Common myeloid progenitor, CD34-positive (primary cell): ENCODE measurements around the gene PIM2. TPM values are rescaled to one million over a fixed set of nuclear protein-coding genes. Genes with fewer than 3 reads are reported as not detected.

ENCODE experiments used
- CTCF ChIA-PET: fragments of 350-600 bp; sonication (Branson Sonifier 250); formaldehyde crosslinking; loops from one replicate; lab custom pipeline; 2021; ENCODE audit warnings: antibody characterized with exemption; lab: Charles Lee
- POLR2A ChIA-PET: fragments of 350-600 bp; sonication (Branson Sonifier 250); formaldehyde crosslinking; loops from one replicate; lab custom pipeline; 2021; ENCODE audit warnings: antibody characterized with exemption; lab: Charles Lee
- DNase-seq, 3 donors: peaks; one replicate each; pipeline versions ENCODE4 v3.0.0 to v3.0.0-alpha.2; 2013
- H3K27ac ChIP-seq, 2 experiments: 1 replicate in 1 of 2; 2 replicates in 1 of 2; pipeline ENCODE4 v1.7.0; 2013; ENCODE audit warnings: inconsistent platforms in 2 of 2, low read length in 2 of 2, mild to moderate bottlenecking in 2 of 2, low read depth in 1 of 2, moderate library complexity in 1 of 2; ENCODE audit not compliant: severe bottlenecking in 2 of 2, insufficient read depth in 1 of 2, poor library complexity in 1 of 2
- H3K27me3 ChIP-seq, 5 experiments: replicated peaks in 2 of 5; 1 replicate in 3 of 5; 2 replicates in 2 of 5; pipeline versions ENCODE4 v1.6.1 to v1.7.0; 2013; ENCODE audit warnings: low read length in 4 of 5, mild to moderate bottlenecking in 2 of 5, moderate library complexity in 2 of 5, inconsistent platforms in 1 of 5; ENCODE audit not compliant: insufficient read depth in 5 of 5, control insufficient read depth in 4 of 5
- H3K36me3 ChIP-seq, 4 experiments: 1 replicate in 2 of 4; 2 replicates in 2 of 4; pipeline versions ENCODE4 v1.6.1 to v1.7.0; 2013; ENCODE audit warnings: low read length in 3 of 4, control low read depth in 1 of 4, mild to moderate bottlenecking in 1 of 4; ENCODE audit not compliant: control insufficient read depth in 4 of 4, insufficient read depth in 4 of 4
- H3K4me1 ChIP-seq, 4 experiments: 1 replicate in 3 of 4; 2 replicates in 1 of 4; pipeline versions ENCODE4 v1.6.1 to v1.7.1; 2013; ENCODE audit warnings: low read length in 3 of 4, mild to moderate bottlenecking in 3 of 4, control low read depth in 1 of 4, inconsistent platforms in 1 of 4, moderate library complexity in 1 of 4; ENCODE audit not compliant: control insufficient read depth in 4 of 4, insufficient read depth in 4 of 4; ENCODE audit errors: control extremely low read depth in 1 of 4
- H3K4me3 ChIP-seq, 7 experiments: 1 replicate in 4 of 7; 2 replicates in 3 of 7; pipeline versions ENCODE4 v1.5.1 to v1.7.0; 2013; ENCODE audit warnings: mild to moderate bottlenecking in 7 of 7, low read length in 6 of 7, moderate library complexity in 6 of 7, inconsistent platforms in 2 of 7, low read depth in 2 of 7, control low read depth in 1 of 7; ENCODE audit not compliant: insufficient read depth in 4 of 7, control insufficient read depth in 1 of 7; ENCODE audit errors: extremely low read depth in 1 of 7
- H3K9me3 ChIP-seq, 5 experiments: 1 replicate in 4 of 5; 2 replicates in 1 of 5; pipeline versions ENCODE4 v1.6.1 to v1.7.1; 2013; ENCODE audit warnings: low read length in 4 of 5, mild to moderate bottlenecking in 2 of 5, inconsistent platforms in 1 of 5, low read depth in 1 of 5, moderate library complexity in 1 of 5; ENCODE audit not compliant: control insufficient read depth in 4 of 5, insufficient read depth in 2 of 5; ENCODE audit errors: control extremely low read depth in 1 of 5
- WGBS: methylation state at CpG from one replicate; pipeline ENCODE4 v1.1.5; 2013; ENCODE audit not compliant: insufficient coverage; 5-methylcytosine and 5-hydroxymethylcytosine counted together
- polyA plus RNA-seq: library from polyadenylated mRNA; unstranded; fragments of 120-200 nt; gene quantifications from one replicate; pipeline ENCODE4 v1.2.1, GENCODE V29; 2013

The PIM2 gene
- 54.1 TPM for polyA plus RNA-seq

- Histone ChIP-seq H3K27ac (peak within 1 kb of the TSS; percentile 64 to 84), H3K4me1 (peaks cover 12 to 57% (median 38%) of the 10 kb centered on the region in 4 experiments), H3K9me3 (no peaks in the 10 kb centered on the region), H3K27me3 (no peaks in the 10 kb centered on the region), H3K4me3 (peak within 1 kb of the TSS; percentile 52 to 93 (median 84)), H3K36me3 (peaks cover 6 to 40% (median 19%) of the 10 kb centered on the region in 4 experiments)
- POLR2A ChIA-PET: interaction anchor here (0.5 to 2.3 kb wide), 3 partner anchors 19 to 354 kb away, joined by 3 to 13 read pairs (median 4); no protein-coding TSS in a partner anchor
- DNase-seq: peak; percentile 93 to 98 (median 97)
- CTCF ChIA-PET: interaction anchor here (0.6 to 1.2 kb wide), 2 partner anchors 13 to 27 kb away, joined by 3 read pairs; no protein-coding TSS in a partner anchor
- 33% methylated on average over 48 of the region's 55 CpGs for WGBS
Observed at GRCh38 chrX:48918643-48919340, at the start of gene PIM2. PIM2 (minus strand) TSS chrX:48919024; CDS start chrX:48918834, 190 bp downstream.

GRCh38 chrX:48968377-48968776 lies 49.6 kb upstream of the PIM2 start:
- Histone ChIP-seq H3K36me3 (peaks cover 0 to 6% (median 0%) of the 10 kb centered on the region in 4 experiments), H3K9me3 (no peaks in the 10 kb centered on the region), H3K4me3 (no peak overlapping the region), H3K27ac (no peak overlapping the region), H3K4me1 (peaks cover 0 to 18% (median 12%) of the 10 kb centered on the region in 4 experiments), H3K27me3 (no peaks in the 10 kb centered on the region)
- CTCF ChIA-PET: interaction anchor here (1.4 kb wide), 1 partner anchor 10 kb away, joined by 4 read pairs; no protein-coding TSS in a partner anchor
- no CpG with 5 or more reads among the region's 1 CpG for WGBS
- DNase-seq: no peak
- POLR2A ChIA-PET: no interaction called here

GRCh38 chrX:48966796-48967579 lies 48.2 kb upstream of the PIM2 start:
- H3K9me3 ChIP-seq: no peaks in the 10 kb centered on the region
- no peaks in the 10 kb centered on the region for H3K27me3 ChIP-seq
- no peak for DNase-seq
- ChIA-PET CTCF (interaction anchor here (0.6 kb wide), 1 partner anchor 83 kb away, joined by 3 read pairs; no protein-coding TSS in a partner anchor), POLR2A (no interaction called here)
- H3K36me3 ChIP-seq: peaks cover 0 to 3% (median 0%) of the 10 kb centered on the region in 4 experiments
- WGBS: 86% methylated on average over 13 of the region's 15 CpGs
- peaks cover 0 to 16% (median 12%) of the 10 kb centered on the region in 4 experiments for H3K4me1 ChIP-seq
- H3K27ac ChIP-seq: no peak overlapping the region
- H3K4me3 ChIP-seq: no peak overlapping the region

GRCh38 chrX:48965959-48966358 lies 47.1 kb upstream of the PIM2 start:
- no peak overlapping the region for H3K4me3 ChIP-seq
- POLR2A ChIA-PET: no interaction called here
- 95% methylated on average over 14 of the region's 14 CpGs for whole genome bisulfite sequencing
- no peak overlapping the region for H3K27ac ChIP-seq
- no peak for DNase-seq
- no peaks in the 10 kb centered on the region for H3K27me3 ChIP-seq
- H3K9me3 ChIP-seq: no peaks in the 10 kb centered on the region
- CTCF ChIA-PET: no interaction called here
- peaks cover 0 to 3% (median 0%) of the 10 kb centered on the region in 4 experiments for H3K36me3 ChIP-seq
- H3K4me1 ChIP-seq: peaks cover 0 to 19% (median 10%) of the 10 kb centered on the region in 4 experiments

GRCh38 chrX:48961585-48962091 lies 42.8 kb upstream of the PIM2 start:
- peak overlapping the region; percentile 17 to 65 for H3K27ac ChIP-seq
- ChIA-PET CTCF (interaction anchor here (1.0 to 1.7 kb wide), 2 partner anchors 10 to 15 kb away, joined by 6 to 12 read pairs; partner anchors contain the start of gene KCND1), POLR2A (interaction anchor here (1.4 kb wide), 1 partner anchor 10 kb away, joined by 6 read pairs; the partner anchor contains the start of gene KCND1)
- whole genome bisulfite sequencing: 30% methylated on average over 3 of the region's 5 CpGs
- H3K4me3 ChIP-seq: peak overlapping the region in 2 of 7 experiments; percentile 7 to 19
- DNase-seq: peak; percentile 71 to 83 (median 78)
- H3K4me1 ChIP-seq: peaks cover 13 to 32% (median 18%) of the 10 kb centered on the region in 4 experiments
- H3K36me3 ChIP-seq: peaks cover 0 to 3% (median 0%) of the 10 kb centered on the region in 4 experiments
- H3K27me3 ChIP-seq: no peaks in the 10 kb centered on the region
- H3K9me3 ChIP-seq: peaks cover 0 to 2% (median 0%) of the 10 kb centered on the region in 5 experiments

GRCh38 chrX:48960291-48960690 lies 41.5 kb upstream of the PIM2 start:
- 75% methylated on average over 2 of the region's 2 CpGs for WGBS
- Histone ChIP-seq H3K9me3 (peaks cover 0 to 2% (median 0%) of the 10 kb centered on the region in 5 experiments), H3K4me1 (peaks cover 18 to 46% (median 25%) of the 10 kb centered on the region in 4 experiments), H3K4me3 (no peak overlapping the region), H3K27ac (no peak overlapping the region), H3K36me3 (peaks cover 0 to 6% (median 1%) of the 10 kb centered on the region in 4 experiments), H3K27me3 (no peaks in the 10 kb centered on the region)
- CTCF ChIA-PET: interaction anchor here (1.4 kb wide), 1 partner anchor 12 kb away, joined by 4 read pairs; the partner anchor contains the start of gene KCND1
- no peak for DNase-seq
- POLR2A ChIA-PET: no interaction called here
